T-cell (primary cell): ENCODE data around the gene PGAM2. TPM values are rescaled to one million over a fixed set of nuclear protein-coding genes. Genes with fewer than 3 reads are reported as not detected.
"Not testable (repeated sequence)": the region's sequence is repeated elsewhere in the genome, so short reads cannot be mapped to it uniquely, and the experiment has no call there.

Experiments used
- ATAC-seq, 4 experiments: fragments of 200-7000 bp in 3 of 4; fragments of 150-1000 bp in 1 of 4; cut with Tn5 transposase; replicated peaks in 1 of 4; 1 replicate in 3 of 4; 2 replicates in 1 of 4; pipeline ENCODE4 v1.10.0; 2021; ENCODE audit warnings: moderate library complexity in 3 of 4, mild to moderate bottlenecking in 2 of 4, moderate number of reproducible peaks in 1 of 4
- CTCF ChIA-PET, 2 donors: fragments of 300-600 bp; sonication (Branson Sonifier 250); formaldehyde crosslinking; loops; one replicate each; lab custom pipeline; 2022; ENCODE audit warnings: antibody characterized with exemption in 2 of 2; lab: Charles Lee
- POLR2A ChIA-PET, 2 donors: fragments of 300-600 bp; sonication (Branson Sonifier 250); formaldehyde crosslinking; loops; one replicate each; lab custom pipeline; 2022; ENCODE audit warnings: antibody characterized with exemption in 2 of 2; lab: Charles Lee
- DNase-seq, 35 experiments: peaks; one replicate each; pipeline versions ENCODE4 v3.0.0 to v3.0.0-alpha.2; 2013 to 2023
- H3K27ac ChIP-seq: one replicate; pipeline ENCODE4 v1.5.1; 2013; ENCODE audit warnings: low read length
- H3K27me3 ChIP-seq, 2 experiments: replicated peaks in 1 of 2; 1 replicate in 1 of 2; 2 replicates in 1 of 2; pipeline versions ENCODE4 v1.6.1 to v1.7.0; 2013; ENCODE audit warnings: low read length in 1 of 2, mixed read lengths in 1 of 2; ENCODE audit not compliant: control insufficient read depth in 2 of 2, insufficient read depth in 2 of 2; ENCODE audit errors: extremely low read depth in 1 of 2
- H3K36me3 ChIP-seq, 2 donors: 1 replicate in 1 of 2; 2 replicates in 1 of 2; pipeline versions ENCODE4 v1.6.1 to v1.7.0; 2013; ENCODE audit warnings: low read length in 1 of 2; ENCODE audit not compliant: control insufficient read depth in 2 of 2, insufficient read depth in 1 of 2; ENCODE audit errors: extremely low read depth in 1 of 2
- H3K4me1 ChIP-seq, 2 experiments: 1 replicate in 1 of 2; 2 replicates in 1 of 2; pipeline versions ENCODE4 v1.6.1 to v1.7.0; 2013; ENCODE audit warnings: low read length in 2 of 2, mixed read lengths in 1 of 2; ENCODE audit not compliant: insufficient read depth in 2 of 2, control insufficient read depth in 1 of 2; ENCODE audit errors: extremely low read depth in 1 of 2
- H3K4me3 ChIP-seq, 2 donors: 1 replicate in 1 of 2; 2 replicates in 1 of 2; pipeline versions ENCODE4 v1.5.1 to v1.7.0; 2013; ENCODE audit warnings: mild to moderate bottlenecking in 2 of 2, low read length in 1 of 2, moderate library complexity in 1 of 2; ENCODE audit not compliant: control insufficient read depth in 1 of 2; ENCODE audit errors: extremely low read depth in 1 of 2
- H3K9me3 ChIP-seq: 2 replicates; pipeline ENCODE4 v1.7.0; 2013
- H3K27ac Mint-ChIP-seq, 2 donors: one replicate each; pipeline ENCODE4 v1.8.0; 2020 to 2021; ENCODE audit warnings: mild to moderate bottlenecking in 2 of 2, mixed read lengths in 2 of 2
- H3K27me3 Mint-ChIP-seq, 2 donors: one replicate each; pipeline ENCODE4 v1.8.0; 2021 to 2022; ENCODE audit warnings: mixed read lengths in 2 of 2
- H3K36me3 Mint-ChIP-seq: one replicate; pipeline ENCODE4 v1.8.0; 2021; ENCODE audit warnings: mixed read lengths
- H3K4me1 Mint-ChIP-seq, 3 donors: one replicate each; pipeline ENCODE4 v1.8.0; 2020 to 2022; ENCODE audit warnings: mixed read lengths in 3 of 3, mild to moderate bottlenecking in 1 of 3
- H3K4me3 Mint-ChIP-seq, 3 donors: one replicate each; pipeline ENCODE4 v1.8.0; 2020 to 2022; ENCODE audit warnings: mild to moderate bottlenecking in 3 of 3, mixed read lengths in 3 of 3, moderate library complexity in 3 of 3
- H3K9me3 Mint-ChIP-seq, 3 donors: one replicate each; pipeline ENCODE4 v1.8.0; 2020 to 2022; ENCODE audit warnings: mixed read lengths in 3 of 3
- WGBS: methylation state at CpG from one replicate; pipeline ENCODE4 v1.1.5; 2013; ENCODE audit warnings: missing lambda C conversion rate; ENCODE audit not compliant: insufficient coverage; 5-methylcytosine and 5-hydroxymethylcytosine counted together
- total RNA-seq, 35 experiments: library from RNA in 6 of 35; stranded (reverse) in 6 of 35; fragments of 120-200 nt in 1 of 35; gene quantifications; one replicate each; pipeline versions ENCODE4 v1.2.1 to v1.2.4 and lab custom pipeline; 2013 to 2026

PGAM2 gene
- total RNA-seq, 5 donors from 2014 or later (not counting 1 experiment from before 2014, with no cell fraction given), result 1.1 to 2.9 (median 1.7) TPM

- Mint-ChIP-seq H3K4me1 (peaks cover 13 to 23% (median 21%) of the 10 kb centered on the region in 3 donors), H3K27ac (peak overlapping the region; percentile 78 to 89), H3K4me3 (peak overlapping the region; percentile 85 to 91 (median 88))
- H3K27ac ChIP-seq, result peak overlapping the region; percentile 75
- ChIA-PET POLR2A (interaction anchor here (0.6 to 0.7 kb wide), 6 partner anchors 10 to 1749 kb away, joined by 3 to 5 read pairs (median 4); partner anchors contain the start of gene DBNL (in 1 of the 2)), CTCF (interaction anchor here (0.6 to 1.9 kb wide), 6 partner anchors 26 to 840 kb away, joined by 3 to 5 read pairs (median 4); no protein-coding TSS in a partner anchor)
- not testable (repeated sequence) for H3K27me3 ChIP-seq, H3K36me3 ChIP-seq, H3K36me3 Mint-ChIP-seq, H3K27me3 Mint-ChIP-seq, H3K9me3 ChIP-seq, H3K9me3 Mint-ChIP-seq
- peak overlapping the region; percentile 76 to 80 for H3K4me3 ChIP-seq
- 0% methylated on average over 48 of the region's 63 CpGs for WGBS
- ATAC-seq (peak; percentile 91 to 98 (median 97)), DNase-seq (peak; percentile 97 to 100 (median 99))
- peaks cover 2 to 21% of the 10 kb centered on the region in 2 experiments for H3K4me1 ChIP-seq
Observed at GRCh38 chr7:44018857-44019807, 46.2 kb downstream of the PGAM2 start.

GRCh38 chr7:44015090-44015489 lies 50.3 kb downstream of the PGAM2 start:
- H3K36me3 ChIP-seq, H3K4me3 Mint-ChIP-seq, H3K27ac Mint-ChIP-seq, H3K9me3 Mint-ChIP-seq, CTCF ChIA-PET, H3K4me3 ChIP-seq, H3K27ac ChIP-seq, H3K36me3 Mint-ChIP-seq, DNase-seq, POLR2A ChIA-PET, H3K9me3 ChIP-seq, H3K27me3 Mint-ChIP-seq, H3K27me3 ChIP-seq, ATAC-seq: not testable (repeated sequence)
- H3K4me1 Mint-ChIP-seq, result peaks cover 7 to 15% (median 13%) of the 10 kb centered on the region in 3 donors
- peaks cover 2 to 21% of the 10 kb centered on the region in 2 experiments for H3K4me1 ChIP-seq
- 90% methylated on average over 2 of the region's 12 CpGs for WGBS

Other genes starting within 250 kb of the PGAM2 start
- gene MRPS24, start 196.1 kb downstream of the PGAM2 start, total RNA-seq, result 10 to 100 TPM; 44.6 to 71.6 (median 58.4) TPM
- gene URGCP, start 159.0 kb downstream of the PGAM2 start, total RNA-seq, result 10 to 100 TPM; 22.3 to 35.2 (median 33.6) TPM
- 10 to 100 TPM in 3 of 5 donors, 1 to 10 TPM in 2; 6.7 to 12.8 (median 10.4) TPM for gene UBE2D4, start 139.1 kb downstream of the PGAM2 start, total RNA-seq
- gene SPDYE1, start 67.7 kb downstream of the PGAM2 start, total RNA-seq, result not detected
- gene DBNL, start 20.9 kb downstream of the PGAM2 start, total RNA-seq, result 100 to 1,000 TPM; 101 to 188 (median 156) TPM
- gene POLM, start 17.0 kb upstream of the PGAM2 start, total RNA-seq, result 10 to 100 TPM; 39.5 to 81.9 (median 70.7) TPM
- gene AEBP1, start 38.8 kb upstream of the PGAM2 start, total RNA-seq, result 10 to 100 TPM; 18.1 to 28.4 (median 23.1) TPM
- 10 to 100 TPM; 53.4 to 85.1 (median 72.6) TPM for gene POLD2, start 58.0 kb upstream of the PGAM2 start, total RNA-seq
- gene MYL7, start 75.8 kb upstream of the PGAM2 start, total RNA-seq, result not detected
- under 1 TPM in 4 of 5 donors, not detected in 1; 0.28 to 0.82 (median 0.43) TPM for gene GCK, start 123.9 kb upstream of the PGAM2 start, total RNA-seq
- 10 to 100 TPM; 55.1 to 74.3 (median 60.2) TPM for gene YKT6, start 135.4 kb upstream of the PGAM2 start, total RNA-seq